GM10266 (cell line): ENCODE data around the gene TNP1.

Source experiments
- DNase-seq: peaks from one replicate; pipeline ENCODE4 v3.0.0; 2012; ENCODE audit errors: extremely low spot score
- CTCF ChIP-seq: IDR thresholded peaks from 2 replicates; pipeline ENCODE4 v1.5.1; 2012; ENCODE audit warnings: mild to moderate bottlenecking, low read depth; ENCODE audit not compliant: control insufficient read depth, insufficient read depth; ENCODE audit errors: missing control alignments

The TNP1 gene

GRCh38 chr2:216875862-216876261 lies 16.0 kb upstream of the TNP1 start:
- TF ChIP-seq CTCF: no peak
- no peak for DNase-seq

- no peak for TF ChIP-seq CTCF
- no peak for DNase-seq
Observed at GRCh38 chr2:216873573-216873972, 13.7 kb upstream of the TNP1 start.

GRCh38 chr2:216872624-216873023 lies 12.8 kb upstream of the TNP1 start:
- no peak for DNase-seq
- no peak for TF ChIP-seq CTCF

GRCh38 chr2:216872040-216872439 lies 12.2 kb upstream of the TNP1 start:
- TF ChIP-seq CTCF: no peak

GRCh38 chr2:216871333-216871934 lies 11.6 kb upstream of the TNP1 start:
- no peak for DNase-seq
- no peak for TF ChIP-seq CTCF

More at GRCh38 chr2:216872040-216872439, 12.2 kb upstream of the TNP1 start:
- DNase-seq: no peak

GRCh38 chr2:216870508-216871332 lies 10.9 kb upstream of the TNP1 start:
- DNase-seq: no peak
- TF ChIP-seq CTCF: no peak

GRCh38 chr2:216866515-216867095 lies 6.7 kb upstream of the TNP1 start:
- DNase-seq: no peak
- no peak for TF ChIP-seq CTCF
